K562 (cell line): ENCODE data around the gene ZFP36. TPM values are rescaled to one million over a fixed set of nuclear protein-coding genes. Genes with fewer than 3 reads are reported as not detected.
A peak's percentile ranks its signal among the peaks of the same experiment; 100 is the strongest.

Experiments
- AFF1 ChIP-seq, 2 experiments: fragments of 450-650 bp; IDR thresholded peaks; 2 replicates each; pipeline ENCODE4 v1.6.1; 2018; ENCODE audit warnings: mild to moderate bottlenecking in 2 of 2, low read depth in 1 of 2; ENCODE audit not compliant: partially characterized antibody in 2 of 2
- ELF1 ChIP-seq: fragments of 200-800 bp; sonication (Bioruptor generic); IDR thresholded peaks from 2 replicates; pipeline ENCODE4 v1.6.1; 2016; ENCODE audit warnings: missing genetic modification characterization, missing compliant biosample characterization
- ESRRA ChIP-seq: fragments of 450-650 bp; IDR thresholded peaks from 2 replicates; pipeline ENCODE4 v1.6.1; 2014; ENCODE audit warnings: low read depth, mild to moderate bottlenecking, moderate library complexity, borderline replicate concordance
- ETS1 ChIP-seq: conservative IDR thresholded peaks from 2 replicates; pipeline ENCODE4 v1.6.1; 2011; ENCODE audit warnings: low read depth, mild to moderate bottlenecking, low read length; ENCODE audit not compliant: control insufficient read depth
- GTF2A2 ChIP-seq: IDR thresholded peaks from 2 replicates; pipeline ENCODE4 v1.6.1; 2016; ENCODE audit warnings: mild to moderate bottlenecking, missing genetic modification characterization, missing compliant biosample characterization
- JUN ChIP-seq, 2 experiments: sonication (generic) in 1 of 2; formaldehyde crosslinking in 1 of 2; IDR thresholded peaks; 2 replicates each; pipeline versions ENCODE4 v1.6.1 to v1.8.0; 2012 to 2022; ENCODE audit warnings: borderline replicate concordance in 2 of 2, mild to moderate bottlenecking in 2 of 2, improper control_type of control experiment in 1 of 2, low read depth in 1 of 2, low read length in 1 of 2, missing genetic modification reagents in 1 of 2
- KAT7 ChIP-seq: sonication (generic); formaldehyde crosslinking; IDR thresholded peaks from 2 replicates; pipeline ENCODE4 v1.8.0; 2022; ENCODE audit warnings: missing genetic modification reagents, mild to moderate bottlenecking, borderline replicate concordance
- LEF1 ChIP-seq: fragments of 450-650 bp; IDR thresholded peaks from 2 replicates; pipeline ENCODE4 v1.6.1; 2016; ENCODE audit warnings: mild to moderate bottlenecking
- NFRKB ChIP-seq: fragments of 450-650 bp; IDR thresholded peaks from 2 replicates; pipeline ENCODE4 v1.6.1; 2016; ENCODE audit warnings: low read depth
- NFYB ChIP-seq: IDR thresholded peaks from 2 replicates; pipeline ENCODE4 v1.6.1; 2011; ENCODE audit warnings: mild to moderate bottlenecking, moderate library complexity; ENCODE audit not compliant: insufficient read length; ENCODE audit errors: extremely low read depth
- NR2C2 ChIP-seq, 2 experiments: fragments of 200-800 bp in 1 of 2; sonication (Bioruptor generic) in 1 of 2; sonication (generic) in 1 of 2; formaldehyde crosslinking in 1 of 2; IDR thresholded peaks; 2 replicates each; pipeline versions ENCODE4 v1.6.1 to v1.8.0; 2016 to 2022; ENCODE audit warnings: mild to moderate bottlenecking in 1 of 2, missing compliant biosample characterization in 1 of 2, missing genetic modification characterization in 1 of 2, missing genetic modification reagents in 1 of 2
- PCBP1 ChIP-seq: fragments of 200-400 bp; formaldehyde crosslinking; IDR thresholded peaks from 2 replicates; pipeline ENCODE4 v1.6.1; 2018; ENCODE audit warnings: mild to moderate bottlenecking, low read depth, low read length; ENCODE audit not compliant: poor library complexity, severe bottlenecking
- RBM22 ChIP-seq: fragments of 200-400 bp; formaldehyde crosslinking; IDR thresholded peaks from 2 replicates; pipeline ENCODE4 v1.6.1; 2018; ENCODE audit warnings: low read length, low read depth; ENCODE audit not compliant: poor library complexity, severe bottlenecking
- SMAD4 ChIP-seq: fragments of 250-450 bp; sonication (Bioruptor Pico); conservative IDR thresholded peaks from 2 replicates; pipeline ENCODE4 v1.8.0; 2021; ENCODE audit warnings: inconsistent platforms, mild to moderate bottlenecking, moderate library complexity
- TEAD1 ChIP-seq, 2 experiments: fragments of 450-650 bp in 1 of 2; sonication (generic) in 1 of 2; formaldehyde crosslinking; IDR thresholded peaks; 2 replicates each; pipeline versions ENCODE4 v1.4.0 to v1.8.0; 2020 to 2022; ENCODE audit warnings: mild to moderate bottlenecking in 2 of 2, missing genetic modification reagents in 1 of 2
- ZBTB7A ChIP-seq: IDR thresholded peaks from 2 replicates; pipeline ENCODE4 v1.6.1; 2011; ENCODE audit warnings: low read depth, mild to moderate bottlenecking, low read length, moderate library complexity, borderline replicate concordance; ENCODE audit not compliant: control insufficient read depth
- ZKSCAN8 ChIP-seq: fragments of 200-800 bp; sonication (Bioruptor generic); IDR thresholded peaks from 2 replicates; pipeline ENCODE4 v1.6.1; 2016; ENCODE audit warnings: missing genetic modification characterization, missing compliant biosample characterization
- polyA plus RNA-seq, 8 experiments: library from polyadenylated mRNA; depleted of rRNA in 4 of 8; stranded (reverse) in 5 of 8; unstranded in 3 of 8; fragments of >200 nt; fragmentation: Nextera tagmentation in 2 of 8; fragmentation: Illumina TruSeq in 1 of 8; extraction: Ambion mirVana in 2 of 8; extraction: Trizol in 1 of 8; gene quantifications; 2 replicates each; pipeline versions ENCODE4 v1.2.1 to v1.2.3, GENCODE V29; 2011 to 2014; ENCODE audit warnings: inconsistent platforms in 1 of 8, missing spikeins in 1 of 8
- total RNA-seq, 7 experiments: library from RNA; depleted of rRNA in 6 of 7; stranded (reverse); fragments of >200 nt in 6 of 7; fragmentation: Illumina TruSeq in 2 of 7; extraction: Trizol in 2 of 7; gene quantifications; 2 replicates each; pipeline versions ENCODE4 v1.2.1 to v1.2.3, GENCODE V29; 2011 to 2021; ENCODE audit warnings: low replicate concordance in 1 of 7
- TF ChIP-seq, protein P1 (sequence below): sonication (generic); formaldehyde crosslinking; IDR thresholded peaks from 2 replicates; pipeline ENCODE4 v1.8.0; 2022; ENCODE audit warnings: mild to moderate bottlenecking, low read depth, missing genetic modification reagents

Gene ZFP36
- total and polyA plus RNA-seq, 9 of the 15 experiments (the other 6 are each of a cell fraction or from before 2014, with no cell fraction given): 1.0 to 20.1 (median 3.5) TPM

- TF ChIP-seq ESRRA (no peak), NFYB (no peak), JUN (IDR thresholded peaks at IDR 0.05; ENCODE audit: borderline replicate concordance, low read depth, low read length) (no peak), JUN (CRISPR knock-in tag; IDR thresholded peaks at IDR 0.05; ENCODE audit: borderline replicate concordance) (peak; percentile 33; the same call in 1 of the 2 replicates), NR2C2 (CRISPR knock-in tag; IDR thresholded peaks at IDR 0.05) (0 out of 2 replicates have a peak, but pooled peaks have one; percentile 52), NR2C2 (tag; IDR thresholded peaks at IDR 0.05) (peak; percentile 53; the same call in 1 of the 2 replicates), RBM22 (peak; percentile 90), NFRKB (no peak), SMAD4 (CRISPR knock-in tag) (0 out of 2 replicates have a peak, but pooled peaks have one; percentile 4), ELF1 (tag) (peak; percentile 74; the same call in 1 of the 2 replicates), AFF1 (IDR thresholded peaks at IDR 0.05; ENCODE audit: low read depth in 1 of 2, partially characterized antibody in 2 of 2) (peak in 1 of 2 experiments; percentile 28), PCBP1 (peak; percentile 64), GTF2A2 (tag) (peak; percentile 92), ETS1 (peak; percentile 87), TEAD1 (CRISPR knock-in tag; IDR thresholded peaks at IDR 0.05) (peak in 1 of 2 experiments; percentile 64; a peak in 2 of 4 replicates), LEF1 (0 out of 2 replicates have a peak, but pooled peaks have one; percentile 2), KAT7 (CRISPR knock-in tag) (peak; percentile 90; the same call in 1 of the 2 replicates), ZBTB7A (peak; percentile 87; the same call in 1 of the 2 replicates), ZKSCAN8 (CRISPR knock-in tag) (peak; percentile 30; the same call in 1 of the 2 replicates)
- TF ChIP-seq, protein P1, sequence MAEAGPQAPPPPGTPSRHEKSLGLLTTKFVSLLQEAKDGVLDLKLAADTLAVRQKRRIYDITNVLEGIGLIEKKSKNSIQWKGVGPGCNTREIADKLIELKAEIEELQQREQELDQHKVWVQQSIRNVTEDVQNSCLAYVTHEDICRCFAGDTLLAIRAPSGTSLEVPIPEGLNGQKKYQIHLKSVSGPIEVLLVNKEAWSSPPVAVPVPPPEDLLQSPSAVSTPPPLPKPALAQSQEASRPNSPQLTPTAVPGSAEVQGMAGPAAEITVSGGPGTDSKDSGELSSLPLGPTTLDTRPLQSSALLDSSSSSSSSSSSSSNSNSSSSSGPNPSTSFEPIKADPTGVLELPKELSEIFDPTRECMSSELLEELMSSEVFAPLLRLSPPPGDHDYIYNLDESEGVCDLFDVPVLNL: peak; percentile 24; the same call in 1 of the 2 replicates
These were observed at the start of gene ZFP36 (continued) for GRCh38 chr19:39406656-39407409.
